ENCODE data around the gene TGFBR3. TPM values are rescaled to one million over a fixed set of nuclear protein-coding genes. Genes with fewer than 3 reads are reported as not detected.

The TGFBR3 gene
- total and polyA plus RNA-seq, 9 of the 15 experiments (the other 6 are each of a cell fraction or from before 2014, with no cell fraction given), result 3.6 to 32.4 (median 15.6) TPM

DNA sequence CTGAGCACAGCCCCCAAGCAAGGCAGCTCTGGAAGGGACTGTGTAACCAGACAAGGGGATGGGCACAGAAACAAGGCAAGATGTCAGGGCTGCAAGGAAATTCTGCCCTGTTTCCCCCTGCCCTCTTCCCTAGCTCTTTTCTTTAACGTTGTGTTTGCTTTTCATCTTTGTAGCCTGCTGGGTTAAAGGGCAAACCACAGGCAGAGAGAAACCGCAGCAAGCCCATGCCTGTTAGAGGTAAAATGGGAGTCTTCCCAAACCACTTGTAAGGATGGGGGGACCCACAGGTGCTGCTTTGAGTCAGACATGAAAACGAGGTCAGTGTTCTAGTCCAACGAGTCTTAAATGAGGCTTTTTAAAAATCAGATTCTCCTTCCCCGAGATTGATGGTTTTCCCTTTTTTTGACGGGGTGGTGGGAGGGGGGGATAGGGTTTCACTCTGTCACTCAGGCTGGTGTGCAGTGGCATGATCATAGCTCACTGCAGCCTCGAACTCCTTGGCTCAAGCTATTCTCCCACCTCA lies 13.3 kb downstream of the TGFBR3 start (continued):
- TF ChIP-seq, protein P1, sequence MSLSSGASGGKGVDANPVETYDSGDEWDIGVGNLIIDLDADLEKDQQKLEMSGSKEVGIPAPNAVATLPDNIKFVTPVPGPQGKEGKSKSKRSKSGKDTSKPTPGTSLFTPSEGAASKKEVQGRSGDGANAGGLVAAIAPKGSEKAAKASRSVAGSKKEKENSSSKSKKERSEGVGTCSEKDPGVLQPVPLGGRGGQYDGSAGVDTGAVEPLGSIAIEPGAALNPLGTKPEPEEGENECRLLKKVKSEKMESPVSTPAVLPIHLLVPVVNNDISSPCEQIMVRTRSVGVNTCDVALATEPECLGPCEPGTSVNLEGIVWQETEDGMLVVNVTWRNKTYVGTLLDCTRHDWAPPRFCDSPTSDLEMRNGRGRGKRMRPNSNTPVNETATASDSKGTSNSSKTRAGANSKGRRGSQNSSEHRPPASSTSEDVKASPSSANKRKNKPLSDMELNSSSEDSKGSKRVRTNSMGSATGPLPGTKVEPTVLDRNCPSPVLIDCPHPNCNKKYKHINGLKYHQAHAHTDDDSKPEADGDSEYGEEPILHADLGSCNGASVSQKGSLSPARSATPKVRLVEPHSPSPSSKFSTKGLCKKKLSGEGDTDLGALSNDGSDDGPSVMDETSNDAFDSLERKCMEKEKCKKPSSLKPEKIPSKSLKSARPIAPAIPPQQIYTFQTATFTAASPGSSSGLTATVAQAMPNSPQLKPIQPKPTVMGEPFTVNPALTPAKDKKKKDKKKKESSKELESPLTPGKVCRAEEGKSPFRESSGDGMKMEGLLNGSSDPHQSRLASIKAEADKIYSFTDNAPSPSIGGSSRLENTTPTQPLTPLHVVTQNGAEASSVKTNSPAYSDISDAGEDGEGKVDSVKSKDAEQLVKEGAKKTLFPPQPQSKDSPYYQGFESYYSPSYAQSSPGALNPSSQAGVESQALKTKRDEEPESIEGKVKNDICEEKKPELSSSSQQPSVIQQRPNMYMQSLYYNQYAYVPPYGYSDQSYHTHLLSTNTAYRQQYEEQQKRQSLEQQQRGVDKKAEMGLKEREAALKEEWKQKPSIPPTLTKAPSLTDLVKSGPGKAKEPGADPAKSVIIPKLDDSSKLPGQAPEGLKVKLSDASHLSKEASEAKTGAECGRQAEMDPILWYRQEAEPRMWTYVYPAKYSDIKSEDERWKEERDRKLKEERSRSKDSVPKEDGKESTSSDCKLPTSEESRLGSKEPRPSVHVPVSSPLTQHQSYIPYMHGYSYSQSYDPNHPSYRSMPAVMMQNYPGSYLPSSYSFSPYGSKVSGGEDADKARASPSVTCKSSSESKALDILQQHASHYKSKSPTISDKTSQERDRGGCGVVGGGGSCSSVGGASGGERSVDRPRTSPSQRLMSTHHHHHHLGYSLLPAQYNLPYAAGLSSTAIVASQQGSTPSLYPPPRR (CRISPR knock-in tag; IDR thresholded peaks at IDR 0.05; ENCODE audit: borderline replicate concordance), result no peak
- TF ChIP-seq TRIM24 (IDR thresholded peaks at IDR 0.05) (no peak), TCF3 (CRISPR knock-in tag; IDR thresholded peaks at IDR 0.05) (no peak), SMAD4 (CRISPR knock-in tag; conservative IDR thresholded peaks at IDR 0.05) (no peak)

DNA sequence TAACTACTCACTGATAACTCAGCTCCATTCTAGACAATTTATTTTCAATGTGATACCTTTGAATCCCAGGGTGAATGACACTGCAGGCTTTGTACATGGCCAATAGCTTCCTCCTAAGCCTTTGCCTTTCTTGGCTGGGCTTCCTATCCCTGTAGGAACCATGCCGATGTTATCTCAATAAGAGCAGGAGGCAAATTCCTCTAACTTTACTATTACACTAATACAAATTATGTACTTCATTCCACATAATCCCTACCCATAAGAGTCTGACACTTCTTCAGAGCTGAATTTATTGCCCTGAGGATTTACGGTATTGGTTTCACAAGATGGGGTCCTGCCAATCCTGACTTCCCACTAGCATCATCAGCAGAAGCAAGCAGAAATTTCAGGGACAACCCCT lies 14.0 kb downstream of the TGFBR3 start:
- H3K4me1 ChIP-seq (replicated peaks in 1 of 2; ENCODE audit: control insufficient read depth in 2 of 2, insufficient read depth in 2 of 2, low read length in 2 of 2), result peaks cover 6 to 14% of the 10 kb centered on the region in 2 experiments
- no peaks in the 10 kb centered on the region for H3K27me3 ChIP-seq (ENCODE audit: control insufficient read depth in 2 of 2, insufficient read depth in 2 of 2, low read length in 2 of 2)
- H3K4me2 ChIP-seq (ENCODE audit: insufficient read depth, low read length), result no peak overlapping the region
- no peak overlapping the region for H3K27ac ChIP-seq (ENCODE audit: extremely low read depth, low read depth, low read length)
- no peak overlapping the region for H3K9ac ChIP-seq (ENCODE audit: insufficient read depth in 1 of 2, low read depth in 2 of 2, low read length in 2 of 2)
- intact Hi-C loops (cut with micrococcal nuclease) (no loop called here), in situ Hi-C loops (cut with MboI) (no loop called here)
- no peak overlapping the region for H3K4me3 ChIP-seq
- no TSS peak for BruUV-seq (replicated peaks)
- no peaks in the 10 kb centered on the region for H3K9me1 ChIP-seq (ENCODE audit: control insufficient read depth, insufficient read depth, low read length)
- WGBS (ENCODE audit: insufficient coverage, low coverage, missing lambda C conversion rate), result 32% methylated on average over 2 of the region's 2 CpGs
- no peaks in the 10 kb centered on the region for H3K36me3 ChIP-seq (ENCODE audit: control insufficient read depth, insufficient read depth, low read length)
- DNase-seq (ENCODE audit: extremely low read depth in 1 of 4, low spot score in 3 of 4), result no peak
- no peak for ATAC-seq
- CTCF ChIA-PET (ENCODE audit: low intra/inter-chr PET ratio), result no interaction called here
- no peak overlapping the region for H2AFZ ChIP-seq (ENCODE audit: low read depth, low read length)
- peaks cover 45% of the 10 kb centered on the region; the same call in 2 of the 3 replicates for H3K79me2 ChIP-seq (ENCODE audit: control insufficient read depth, insufficient read depth, low read length)
- FAIRE-seq, result no peak
- peaks cover 8% of the 10 kb centered on the region; the same call in 1 of the 2 replicates for H4K20me1 ChIP-seq (replicated peaks; ENCODE audit: control insufficient read depth, insufficient read depth, low read length)
- POLR2A ChIA-PET, result interaction anchor here (0.6 to 1.4 kb wide), 4 partner anchors 12 to 371 kb away, joined by 3 to 4 read pairs (median 4); partner anchors contain the start of gene CDC7
- no peaks in the 10 kb centered on the region for H3K9me3 ChIP-seq (replicated peaks; ENCODE audit: control insufficient read depth, insufficient read depth, low read depth, low read length)
- TF ChIP-seq, protein P2, sequence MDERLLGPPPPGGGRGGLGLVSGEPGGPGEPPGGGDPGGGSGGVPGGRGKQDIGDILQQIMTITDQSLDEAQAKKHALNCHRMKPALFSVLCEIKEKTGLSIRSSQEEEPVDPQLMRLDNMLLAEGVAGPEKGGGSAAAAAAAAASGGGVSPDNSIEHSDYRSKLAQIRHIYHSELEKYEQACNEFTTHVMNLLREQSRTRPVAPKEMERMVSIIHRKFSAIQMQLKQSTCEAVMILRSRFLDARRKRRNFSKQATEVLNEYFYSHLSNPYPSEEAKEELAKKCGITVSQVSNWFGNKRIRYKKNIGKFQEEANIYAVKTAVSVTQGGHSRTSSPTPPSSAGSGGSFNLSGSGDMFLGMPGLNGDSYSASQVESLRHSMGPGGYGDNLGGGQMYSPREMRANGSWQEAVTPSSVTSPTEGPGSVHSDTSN (CRISPR knock-in tag; IDR thresholded peaks at IDR 0.05; ENCODE audit: low read depth), result no peak
- TF ChIP-seq, protein P2 (tag; conservative IDR thresholded peaks at IDR 0.05; ENCODE audit: low read depth), result peak; percentile 63
- TF ChIP-seq ZNF133 (CRISPR knock-in tag; IDR thresholded peaks at IDR 0.05) (no peak), CBX5 (IDR thresholded peaks at IDR 0.05; ENCODE audit: borderline replicate concordance, low read depth) (no peak), MEIS2 (IDR thresholded peaks at IDR 0.05; ENCODE audit: partially characterized antibody) (peak; percentile 32), BRD4 (IDR thresholded peaks at IDR 0.05) (no peak), ZNF165 (CRISPR knock-in tag; IDR thresholded peaks at IDR 0.05; ENCODE audit: borderline replicate concordance) (no peak)
- TF ChIP-seq, protein P3, sequence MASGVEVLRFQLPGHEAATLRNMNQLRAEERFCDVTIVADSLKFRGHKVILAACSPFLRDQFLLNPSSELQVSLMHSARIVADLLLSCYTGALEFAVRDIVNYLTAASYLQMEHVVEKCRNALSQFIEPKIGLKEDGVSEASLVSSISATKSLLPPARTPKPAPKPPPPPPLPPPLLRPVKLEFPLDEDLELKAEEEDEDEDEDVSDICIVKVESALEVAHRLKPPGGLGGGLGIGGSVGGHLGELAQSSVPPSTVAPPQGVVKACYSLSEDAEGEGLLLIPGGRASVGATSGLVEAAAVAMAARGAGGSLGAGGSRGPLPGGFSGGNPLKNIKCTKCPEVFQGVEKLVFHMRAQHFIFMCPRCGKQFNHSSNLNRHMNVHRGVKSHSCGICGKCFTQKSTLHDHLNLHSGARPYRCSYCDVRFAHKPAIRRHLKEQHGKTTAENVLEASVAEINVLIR (CRISPR knock-in tag; IDR thresholded peaks at IDR 0.05), result no peak
